Measurements from ENCODE around the gene GRB10.

Gene GRB10

DNA sequence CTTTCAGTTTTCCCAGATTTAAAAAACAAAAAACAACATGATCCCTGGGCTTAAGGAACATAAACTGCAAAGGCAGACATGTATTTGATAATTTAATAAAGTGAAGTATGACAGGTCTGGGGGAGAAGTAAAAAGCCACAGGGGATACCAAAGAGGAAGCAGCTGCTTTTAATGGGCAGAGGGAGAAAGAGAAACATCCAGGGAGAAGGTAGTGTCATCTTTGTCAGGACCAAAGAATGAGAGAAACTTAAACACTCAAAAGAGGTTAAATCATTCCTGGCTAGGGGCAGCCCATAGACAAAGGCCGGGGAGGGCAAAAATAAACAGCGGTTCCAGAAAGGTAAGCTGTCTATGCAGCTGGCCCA, 94.5 kb downstream of the GRB10 start:
- no peak for DNase-seq (ENCODE audit: low read depth)

DNA sequence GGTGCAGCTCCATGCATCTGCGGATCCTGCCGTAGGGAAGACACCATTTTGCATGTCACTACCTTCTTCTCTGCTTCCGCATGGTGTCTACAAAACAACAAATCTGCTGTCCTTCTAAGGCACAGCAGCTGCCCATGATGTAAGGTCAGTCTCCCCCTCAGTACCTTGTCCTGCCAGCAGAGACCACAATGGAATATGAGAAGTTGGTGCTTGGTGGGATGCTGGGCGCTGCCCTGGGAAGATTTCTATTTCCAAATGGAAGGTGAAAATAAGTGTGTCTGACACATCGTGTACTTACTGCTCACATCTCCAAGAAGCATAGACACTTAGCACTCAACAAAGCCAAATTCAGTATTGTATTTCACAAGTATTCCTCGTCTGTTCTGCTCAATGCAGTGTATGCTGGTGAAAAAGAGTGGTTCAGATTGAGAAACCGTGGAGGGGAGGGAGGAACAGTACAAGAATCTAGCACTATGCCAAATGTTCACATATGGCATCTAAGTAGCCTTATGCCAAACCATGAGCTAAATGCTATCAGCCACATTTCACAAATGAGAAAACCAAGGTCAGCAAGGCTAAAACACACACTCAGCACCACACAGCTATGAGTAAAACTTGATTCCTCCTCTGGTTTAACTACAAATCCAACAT, 95.0 kb downstream of the GRB10 start:
- no peak for DNase-seq (ENCODE audit: low read depth)

DNA sequence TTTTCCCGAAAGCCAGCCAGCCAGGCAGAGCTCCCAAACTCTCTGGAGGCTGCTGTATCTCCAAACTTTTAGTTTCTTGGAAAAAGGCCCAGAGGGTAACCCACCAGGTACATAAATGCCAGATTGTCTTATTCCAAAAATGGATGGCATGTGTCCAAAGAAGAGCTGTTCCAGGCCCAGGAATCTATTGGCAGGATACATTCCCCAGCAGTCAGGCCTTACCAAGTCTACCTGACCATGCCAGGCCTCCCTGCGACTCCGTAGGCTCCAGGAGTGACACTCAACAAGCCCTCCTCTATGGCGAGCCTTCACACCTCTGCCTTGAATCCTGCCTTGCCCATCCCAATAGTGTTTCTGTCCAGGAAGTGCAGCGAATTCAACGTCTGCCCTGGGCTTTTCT, 95.6 kb downstream of the GRB10 start:
- no peak for DNase-seq (ENCODE audit: low read depth)

DNA sequence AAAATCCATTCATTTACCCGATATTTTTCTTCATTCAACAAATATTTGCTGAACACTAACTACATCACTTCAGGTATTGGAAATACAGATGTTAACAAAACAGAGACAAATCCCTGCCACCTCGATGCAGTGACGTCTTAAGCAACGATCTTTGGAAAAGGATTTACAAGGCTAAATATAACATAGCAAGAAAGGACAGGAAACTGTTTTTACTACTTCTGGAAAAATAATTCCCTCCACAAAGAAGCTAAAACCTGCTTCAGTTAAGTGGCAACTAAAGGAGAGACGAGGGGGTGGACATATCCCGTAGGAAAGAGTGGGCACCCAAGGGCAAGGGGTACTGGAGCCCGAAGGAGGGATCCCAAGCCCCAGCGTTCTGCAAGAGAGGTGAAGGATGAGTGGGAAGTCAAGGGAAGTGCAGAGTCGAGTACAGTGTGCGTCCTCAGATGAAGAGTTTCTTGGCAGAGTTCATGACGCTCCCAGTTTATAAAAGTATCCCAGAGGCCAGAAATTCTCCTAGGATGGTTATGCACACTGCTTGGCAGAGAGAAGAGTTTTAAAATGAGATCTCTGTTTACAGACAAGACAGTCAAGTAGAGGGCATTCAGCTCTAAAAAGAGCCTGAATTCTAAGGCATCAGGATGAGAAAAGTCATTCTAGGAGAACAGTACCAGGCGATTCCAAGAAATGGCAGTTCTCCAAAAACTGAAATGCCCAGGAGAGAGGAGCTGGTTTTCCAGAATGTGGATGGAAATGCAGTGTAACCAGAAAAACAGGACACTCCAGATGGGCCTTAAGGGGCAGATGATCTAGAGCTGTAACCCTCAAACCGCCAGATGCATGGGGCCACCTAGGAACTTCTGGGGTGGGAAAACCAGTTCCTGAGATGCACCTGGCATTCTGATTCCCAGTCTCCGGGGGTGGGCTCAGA, 97.3 kb downstream of the GRB10 start:
- DNase-seq (ENCODE audit: low read depth) = no peak

DNA sequence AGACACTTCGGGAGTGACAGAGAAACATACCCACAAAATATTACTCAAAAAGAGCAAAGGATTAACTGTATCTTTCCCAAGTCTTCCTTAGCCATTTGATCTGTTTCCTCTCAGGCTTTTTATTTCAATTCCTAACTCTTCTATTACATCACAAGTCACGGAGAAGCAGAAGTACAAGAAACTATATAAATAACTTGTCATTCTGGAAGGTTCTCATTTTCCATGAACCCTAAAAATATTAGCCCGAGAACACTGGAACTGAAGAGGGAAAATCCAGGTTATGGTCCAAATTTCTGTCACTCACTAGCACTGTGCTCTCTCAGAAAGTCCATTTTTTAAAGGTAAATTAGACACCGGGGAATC, 98.0 kb downstream of the GRB10 start:
- no peak for DNase-seq (ENCODE audit: low read depth)

DNA sequence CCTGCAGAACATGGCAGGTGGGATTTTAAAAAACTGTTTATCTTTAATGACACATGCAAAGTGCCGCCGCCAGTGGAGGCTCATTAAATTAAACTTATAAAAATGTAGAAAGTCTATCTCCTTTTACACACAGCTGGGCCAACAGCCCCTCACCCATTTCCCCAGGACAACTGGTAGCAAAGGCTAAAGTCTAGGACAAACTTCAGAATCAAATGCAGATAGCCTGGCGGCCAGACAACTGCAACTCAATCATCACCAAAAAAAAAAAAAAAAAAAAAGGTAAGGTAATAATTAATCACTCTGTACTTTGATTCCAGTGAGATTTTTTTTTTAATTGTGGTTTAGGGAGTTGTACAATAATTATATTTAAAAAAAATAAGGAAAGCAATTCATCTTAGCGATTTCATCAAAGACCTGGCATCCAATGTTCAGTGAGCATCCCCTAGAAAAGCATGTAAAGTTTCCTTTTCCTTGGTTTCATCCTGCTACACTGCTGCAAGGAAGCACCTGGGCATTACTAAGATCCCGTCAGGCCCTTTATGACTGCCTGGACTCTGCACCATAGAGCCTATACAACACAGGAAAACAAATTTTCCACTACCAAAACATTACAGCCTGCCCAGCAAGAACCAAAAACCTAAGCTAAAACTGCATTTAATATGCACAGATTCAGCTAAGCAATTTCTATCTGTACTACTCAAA, 98.5 kb downstream of the GRB10 start:
- no peak for DNase-seq (ENCODE audit: low read depth)

DNA sequence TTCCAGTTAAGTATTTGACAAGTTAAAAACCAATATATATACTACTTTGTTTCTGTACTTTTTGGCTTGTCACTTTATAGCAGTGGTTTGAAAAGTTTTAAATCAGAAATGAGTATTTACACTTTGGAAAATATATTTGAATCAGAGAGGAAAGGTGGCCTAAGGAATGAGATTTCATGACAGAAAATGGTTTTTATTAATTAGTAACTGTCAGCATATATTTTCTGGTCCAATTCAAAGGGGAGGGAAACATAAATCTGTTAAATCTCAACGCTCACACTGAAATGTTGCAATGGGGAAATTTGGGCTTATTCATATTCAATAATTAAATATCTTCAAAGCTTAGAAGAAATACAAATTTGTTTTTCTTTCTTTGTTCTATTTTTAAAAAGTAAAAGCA, 100.1 kb downstream of the GRB10 start:
- DNase-seq (ENCODE audit: low read depth) = no peak

DNA sequence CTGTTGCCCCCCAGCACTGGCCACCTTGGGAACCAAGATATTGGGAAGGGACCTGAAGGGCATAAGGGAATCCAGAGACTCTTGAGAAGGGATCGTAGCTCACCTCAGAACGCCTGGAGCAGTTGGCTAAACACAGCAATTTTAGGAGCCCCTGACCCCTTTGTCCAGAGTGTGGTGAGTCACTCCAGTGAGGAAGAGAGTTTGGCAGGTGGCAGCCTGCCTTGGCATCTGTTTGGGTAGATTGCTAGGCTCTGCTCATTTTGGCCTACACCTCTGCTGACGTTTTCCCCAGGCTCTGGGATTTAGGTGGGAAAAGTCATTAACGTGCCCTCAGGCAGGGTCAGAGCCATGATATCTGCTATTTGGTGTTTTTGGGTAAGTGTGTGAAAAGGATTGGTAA, 100.6 kb downstream of the GRB10 start:
- no peak for DNase-seq (ENCODE audit: low read depth)

DNA sequence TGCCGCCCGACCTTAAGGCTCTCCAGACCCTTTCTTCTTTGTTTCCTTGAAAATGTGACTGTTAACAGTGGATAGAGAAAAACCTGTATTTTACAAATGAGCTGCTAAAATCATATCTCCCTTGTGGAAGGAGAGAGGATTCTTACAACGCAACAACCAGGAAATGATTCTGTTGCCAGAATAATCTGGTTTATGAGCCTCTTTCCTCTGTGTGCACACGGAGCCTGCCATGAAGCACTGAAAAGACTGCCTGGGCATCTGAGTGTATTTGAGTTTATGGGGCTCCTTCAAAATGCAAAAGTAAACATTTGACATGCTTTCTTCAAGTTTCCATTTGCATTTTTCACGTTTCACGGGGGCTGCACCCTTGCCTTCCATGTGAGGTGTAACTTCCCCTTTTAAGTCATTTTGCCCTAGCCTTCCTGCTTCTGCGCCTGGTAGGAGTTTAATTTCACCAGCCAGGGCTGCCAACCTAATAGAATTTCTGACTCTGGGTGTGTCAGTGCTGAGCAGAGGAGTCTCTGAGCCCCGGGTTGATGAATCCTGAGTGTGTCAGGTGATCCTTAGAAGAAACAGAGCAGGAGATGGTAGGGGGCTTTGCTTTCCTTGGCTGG, 101.2 kb downstream of the GRB10 start:
- no peak for DNase-seq (ENCODE audit: low read depth)

DNA sequence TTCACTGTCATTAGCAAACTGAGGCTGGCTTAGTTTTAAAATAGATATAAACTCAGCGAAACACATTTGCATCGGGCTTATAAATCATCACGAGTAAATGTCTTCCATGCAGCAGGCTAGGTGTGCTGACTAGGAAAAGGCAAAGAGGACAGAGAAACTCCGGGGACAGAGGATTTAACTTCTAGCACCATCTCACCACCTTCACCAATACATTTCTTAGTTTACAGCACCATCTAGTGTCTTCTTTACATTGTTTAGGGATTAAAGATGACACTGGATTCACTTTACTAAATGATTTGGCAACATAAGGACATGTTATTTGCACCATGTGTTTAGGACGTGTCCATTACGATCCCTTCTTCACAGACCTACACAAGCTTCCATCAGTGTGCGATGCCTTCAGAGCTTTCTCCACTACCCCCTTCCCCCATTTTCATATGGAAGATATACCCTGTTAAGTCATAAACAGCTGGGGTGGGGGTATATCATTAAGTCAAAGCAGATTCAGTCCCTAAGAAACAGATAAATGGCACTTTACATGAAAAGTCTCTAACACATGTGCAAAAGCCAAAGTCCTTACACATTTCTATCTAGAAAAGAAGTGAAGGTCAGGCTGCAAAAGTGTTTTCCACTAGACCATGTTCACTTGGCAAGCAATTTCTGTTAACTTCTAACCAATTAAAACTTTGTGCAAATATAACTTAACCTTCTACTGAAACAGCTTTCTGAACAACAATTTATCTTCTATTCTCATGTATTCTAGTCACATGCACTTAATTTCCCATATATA, 103.3 kb downstream of the GRB10 start:
- DNase-seq (ENCODE audit: low read depth) = no peak

DNA sequence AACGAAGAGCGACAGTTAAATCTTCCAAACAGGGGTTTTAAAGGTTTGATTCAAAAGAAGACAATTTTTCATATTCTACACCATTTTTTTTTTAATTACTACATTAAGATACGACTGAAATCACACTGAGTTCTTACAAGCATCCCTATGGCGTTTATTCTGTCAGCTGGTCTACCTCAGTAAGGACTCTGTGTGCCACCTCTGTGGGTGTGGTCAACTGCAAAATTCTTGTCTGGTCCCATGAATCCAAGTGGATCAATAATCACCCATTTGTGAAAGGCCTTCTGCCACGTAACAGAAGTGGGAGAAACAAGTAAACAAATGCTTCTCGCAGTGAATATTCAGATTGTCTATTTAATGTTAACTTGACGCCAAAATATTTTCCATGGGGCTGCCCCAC, 104.1 kb downstream of the GRB10 start:
- DNase-seq (ENCODE audit: low read depth) = no peak

DNA sequence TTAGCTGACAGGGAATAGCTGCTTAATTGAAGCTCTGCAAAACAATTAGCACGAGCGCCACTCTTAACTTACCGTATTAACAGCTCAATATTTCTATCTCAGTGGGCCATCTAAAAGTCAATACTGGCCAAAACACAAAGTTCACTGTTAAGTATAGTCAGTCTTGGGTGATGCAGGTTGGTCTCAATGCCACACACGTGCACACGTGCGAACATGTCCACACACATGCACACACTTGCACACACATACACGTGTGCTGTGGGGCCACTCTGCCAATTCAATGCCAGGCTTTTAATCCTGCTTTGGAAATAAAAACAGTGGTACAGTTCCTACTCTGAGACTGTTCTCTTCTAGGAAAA, 105.1 kb downstream of the GRB10 start:
- no peak for DNase-seq (ENCODE audit: low read depth)

DNA sequence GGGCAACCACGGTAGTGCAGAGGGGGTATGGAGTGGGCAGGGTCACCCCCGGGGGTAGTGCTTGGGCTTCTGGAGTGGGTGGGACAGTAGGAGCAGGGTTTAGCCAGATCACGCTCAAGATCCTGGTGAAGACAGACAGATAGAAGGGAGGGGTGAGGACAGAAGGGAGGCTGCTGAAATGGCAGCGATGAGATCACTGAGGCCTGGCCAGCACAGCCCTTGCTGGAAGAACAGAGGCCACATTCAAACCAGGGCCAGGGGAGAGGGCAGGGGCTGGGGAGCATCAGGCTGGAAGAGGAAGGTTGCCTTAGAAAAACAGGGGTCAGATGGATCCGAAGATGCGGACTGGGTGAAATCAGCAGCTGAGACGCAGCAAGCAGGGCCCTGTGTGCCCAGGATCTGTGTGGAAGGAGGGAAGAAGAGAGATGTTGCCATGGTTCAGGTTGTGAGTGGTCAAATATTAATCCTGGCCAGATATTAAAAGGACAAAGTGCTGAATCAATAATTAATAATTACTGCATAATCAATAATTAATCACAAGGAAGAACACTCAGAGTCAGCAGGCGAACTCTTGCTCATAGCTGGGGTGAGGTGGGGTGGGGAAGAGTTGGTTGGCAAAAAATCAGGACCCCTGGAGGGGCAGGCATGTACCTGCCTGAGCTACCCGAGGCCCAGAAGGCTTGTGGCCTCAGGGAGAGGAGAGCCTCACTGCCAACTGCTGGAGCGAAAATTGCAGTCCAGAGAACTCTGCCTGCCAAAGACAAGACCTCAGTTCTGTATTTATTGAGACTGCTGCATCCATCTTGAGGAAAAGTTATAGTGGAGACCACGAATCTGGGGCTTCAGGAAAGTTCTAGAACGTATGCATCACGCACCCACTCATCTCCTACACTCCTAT, 105.7 kb downstream of the GRB10 start:
- DNase-seq (ENCODE audit: low read depth) = no peak

DNA sequence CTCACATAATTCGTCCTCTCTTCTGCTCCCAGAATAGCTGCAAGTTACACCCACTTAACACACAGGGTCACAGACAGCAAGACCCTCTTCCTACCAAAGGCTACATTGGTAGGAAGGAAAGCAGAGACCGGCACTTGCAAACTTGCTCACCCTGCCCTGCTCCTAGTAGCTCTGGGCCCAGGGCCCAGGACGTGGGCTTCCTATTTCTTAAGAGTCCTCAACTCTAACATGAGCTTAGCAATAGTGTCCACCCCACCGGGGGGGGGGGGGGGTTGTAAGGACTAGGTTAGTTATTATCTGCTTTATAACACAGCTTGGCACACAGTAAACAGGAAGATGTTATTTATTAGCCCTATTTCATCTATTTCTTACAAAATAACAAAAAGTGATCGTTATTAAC, 106.6 kb downstream of the GRB10 start:
- no peak for DNase-seq (ENCODE audit: low read depth)

DNA sequence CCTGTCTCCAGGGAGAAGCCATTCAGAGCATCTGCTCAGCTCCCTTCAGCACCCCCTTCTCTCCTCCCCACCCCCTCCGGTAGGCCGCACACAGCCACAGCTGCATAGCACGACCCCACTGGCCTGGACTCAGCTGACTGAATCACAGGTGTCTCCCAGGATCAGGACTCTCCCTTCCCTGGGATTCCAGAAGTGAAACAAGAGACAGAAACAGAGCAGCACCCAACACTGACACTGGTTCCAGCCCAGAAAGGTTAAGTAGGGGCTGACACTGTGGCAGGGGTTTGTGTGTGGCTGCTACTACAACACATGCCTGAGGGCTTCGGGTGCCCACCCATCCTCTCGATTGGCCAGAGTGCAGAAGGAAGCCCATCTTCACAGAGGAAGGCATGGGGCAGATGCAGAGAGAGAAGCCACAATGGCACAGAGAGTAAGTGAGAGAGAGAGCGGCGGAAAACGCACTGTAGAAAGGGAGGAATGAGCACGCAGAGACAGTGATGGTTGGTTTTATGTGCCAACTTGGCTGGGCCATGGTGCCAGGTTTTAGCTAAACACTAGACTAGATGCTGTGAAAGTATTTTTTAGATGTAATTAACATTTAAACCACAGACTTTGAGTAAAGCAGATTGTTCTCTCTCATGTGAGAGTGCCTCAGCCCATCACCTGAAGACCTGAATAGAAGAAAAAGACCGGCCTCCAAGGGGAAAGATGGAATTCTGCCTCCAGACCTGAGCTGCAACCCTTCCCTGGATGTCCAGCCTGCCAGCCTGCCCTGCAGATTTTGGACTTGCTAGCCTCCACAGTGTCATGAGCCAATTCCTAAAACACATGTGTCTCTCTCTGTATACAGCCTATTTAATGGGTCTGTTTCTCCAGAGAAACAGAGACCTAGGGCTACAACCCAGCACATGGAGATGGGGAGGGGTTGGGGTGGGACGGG, 107.5 kb downstream of the GRB10 start:
- DNase-seq (ENCODE audit: low read depth) = no peak

DNA sequence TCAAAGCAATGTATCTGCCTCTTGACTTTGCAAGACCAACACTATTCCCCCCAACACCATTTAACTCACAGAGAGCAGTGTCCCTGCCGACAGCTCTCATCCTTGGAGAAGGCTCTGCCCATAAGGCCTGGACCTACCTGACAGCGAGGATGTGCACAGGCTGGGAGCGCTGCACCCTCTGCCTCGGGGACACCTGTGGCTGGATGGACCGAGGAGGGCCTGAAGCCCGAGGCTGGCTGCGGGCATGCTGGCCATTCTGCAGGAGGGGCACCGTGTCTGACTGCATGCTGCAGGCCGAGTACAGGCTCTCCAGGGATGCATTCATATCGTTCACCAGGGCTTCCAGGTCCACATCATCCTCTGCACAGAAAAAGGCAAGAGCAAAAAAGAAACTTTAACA, 108.4 kb downstream of the GRB10 start:
- no peak for DNase-seq (ENCODE audit: low read depth)

DNA sequence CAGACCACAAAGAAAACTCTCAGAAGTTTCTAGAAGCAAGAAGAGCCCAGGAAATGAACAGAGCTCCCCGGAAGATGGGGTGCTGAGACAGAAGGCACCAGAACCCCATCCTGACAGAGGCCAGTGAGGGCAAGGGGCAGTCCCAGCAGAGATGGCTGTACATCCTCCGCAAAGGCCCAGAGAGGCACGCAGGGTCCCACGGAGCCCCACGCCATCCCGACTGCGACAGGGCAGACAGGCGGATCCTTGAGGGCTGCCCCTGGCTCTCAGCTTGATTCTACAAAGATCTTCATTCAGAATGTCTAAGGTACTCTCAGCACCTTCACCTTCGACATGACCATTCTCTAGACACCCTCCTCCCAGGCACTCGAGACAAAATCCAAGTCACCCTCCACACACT, 109.6 kb downstream of the GRB10 start:
- no peak for DNase-seq (ENCODE audit: low read depth)

DNA sequence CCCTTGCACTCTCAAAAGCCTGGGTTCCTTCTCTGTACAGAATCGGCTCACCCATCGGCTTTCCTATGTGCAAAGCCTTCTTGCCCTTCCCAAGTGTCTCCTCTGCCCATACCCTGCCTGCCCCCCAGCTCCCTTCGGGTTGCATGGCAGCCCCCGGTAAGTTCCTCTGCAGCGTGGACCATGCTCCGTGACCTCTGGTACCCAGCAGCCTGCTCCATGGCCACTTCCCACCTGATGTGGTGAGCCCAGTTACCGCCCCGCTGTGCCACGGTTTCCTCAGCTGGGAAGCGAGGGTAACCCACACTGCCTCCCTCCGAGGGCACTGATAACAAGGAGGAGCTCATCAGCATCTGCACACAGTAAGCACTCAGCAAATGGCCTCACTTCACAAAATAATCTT, 110.7 kb downstream of the GRB10 start:
- DNase-seq (ENCODE audit: low read depth) = no peak

DNA sequence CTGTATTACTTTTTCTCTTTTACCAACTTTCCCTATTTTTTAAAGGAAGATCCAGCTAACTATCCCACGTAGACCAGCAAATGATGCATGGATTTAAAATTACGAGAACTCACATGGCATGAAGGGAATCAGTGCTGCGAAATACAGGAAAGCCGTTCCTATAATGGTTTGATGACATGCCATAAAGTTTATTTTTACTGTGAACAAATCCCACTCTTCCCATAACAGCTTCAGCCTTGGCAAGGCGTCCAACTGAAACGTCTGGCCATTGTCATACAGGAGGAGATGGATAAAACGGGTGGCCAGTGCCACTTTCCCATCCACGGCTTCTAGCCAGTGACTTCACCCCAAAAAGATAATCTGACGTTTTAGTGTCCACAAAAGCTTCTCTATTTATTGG, 111.3 kb downstream of the GRB10 start:
- no peak for DNase-seq (ENCODE audit: low read depth)

DNA sequence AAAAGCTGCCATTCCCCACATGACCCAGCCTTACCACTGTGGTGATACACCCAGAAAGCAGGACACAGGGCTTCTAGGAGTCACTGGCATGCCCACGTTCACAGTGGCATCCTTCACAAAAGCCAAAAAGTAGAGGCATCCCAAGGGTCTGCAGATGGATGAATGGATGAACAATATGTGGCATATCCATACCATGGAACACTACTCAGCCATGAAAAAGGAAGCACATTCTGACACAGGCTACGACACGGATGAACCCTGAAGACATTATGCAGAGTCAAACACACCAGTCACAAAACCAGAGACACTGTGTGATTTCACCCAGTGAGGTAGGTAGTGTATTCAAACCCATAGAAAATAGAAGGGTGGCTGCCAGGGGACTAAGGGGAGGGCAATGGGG, 112.8 kb downstream of the GRB10 start:
- no peak for DNase-seq (ENCODE audit: low read depth)
